ENCODE results near the gene NELFCD.
"Not testable (repeated sequence)": the region's sequence is repeated elsewhere in the genome, so short reads cannot be mapped to it uniquely, and the experiment has no call there.

NELFCD gene

GRCh38 chr20:58945965-58946631 lies 35.0 kb upstream of the NELFCD start:
- TF ChIP-seq, protein P1, sequence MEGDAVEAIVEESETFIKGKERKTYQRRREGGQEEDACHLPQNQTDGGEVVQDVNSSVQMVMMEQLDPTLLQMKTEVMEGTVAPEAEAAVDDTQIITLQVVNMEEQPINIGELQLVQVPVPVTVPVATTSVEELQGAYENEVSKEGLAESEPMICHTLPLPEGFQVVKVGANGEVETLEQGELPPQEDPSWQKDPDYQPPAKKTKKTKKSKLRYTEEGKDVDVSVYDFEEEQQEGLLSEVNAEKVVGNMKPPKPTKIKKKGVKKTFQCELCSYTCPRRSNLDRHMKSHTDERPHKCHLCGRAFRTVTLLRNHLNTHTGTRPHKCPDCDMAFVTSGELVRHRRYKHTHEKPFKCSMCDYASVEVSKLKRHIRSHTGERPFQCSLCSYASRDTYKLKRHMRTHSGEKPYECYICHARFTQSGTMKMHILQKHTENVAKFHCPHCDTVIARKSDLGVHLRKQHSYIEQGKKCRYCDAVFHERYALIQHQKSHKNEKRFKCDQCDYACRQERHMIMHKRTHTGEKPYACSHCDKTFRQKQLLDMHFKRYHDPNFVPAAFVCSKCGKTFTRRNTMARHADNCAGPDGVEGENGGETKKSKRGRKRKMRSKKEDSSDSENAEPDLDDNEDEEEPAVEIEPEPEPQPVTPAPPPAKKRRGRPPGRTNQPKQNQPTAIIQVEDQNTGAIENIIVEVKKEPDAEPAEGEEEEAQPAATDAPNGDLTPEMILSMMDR (IDR thresholded peaks at IDR 0.05; ENCODE audit: low read depth, low read length), result no peak
- H3K4me3 ChIP-seq (ENCODE audit: low read depth, low read length), result no peak overlapping the region

GRCh38 chr20:58947797-58948388 lies 33.2 kb upstream of the NELFCD start:
- H3K4me3 ChIP-seq (ENCODE audit: low read depth, low read length), result not testable (repeated sequence)

GRCh38 chr20:58950603-58951002 lies 30.5 kb upstream of the NELFCD start:
- no peak overlapping the region for H3K4me3 ChIP-seq (ENCODE audit: low read depth, low read length)
- TF ChIP-seq, protein P1 (IDR thresholded peaks at IDR 0.05; ENCODE audit: low read depth, low read length), result no peak

DNA sequence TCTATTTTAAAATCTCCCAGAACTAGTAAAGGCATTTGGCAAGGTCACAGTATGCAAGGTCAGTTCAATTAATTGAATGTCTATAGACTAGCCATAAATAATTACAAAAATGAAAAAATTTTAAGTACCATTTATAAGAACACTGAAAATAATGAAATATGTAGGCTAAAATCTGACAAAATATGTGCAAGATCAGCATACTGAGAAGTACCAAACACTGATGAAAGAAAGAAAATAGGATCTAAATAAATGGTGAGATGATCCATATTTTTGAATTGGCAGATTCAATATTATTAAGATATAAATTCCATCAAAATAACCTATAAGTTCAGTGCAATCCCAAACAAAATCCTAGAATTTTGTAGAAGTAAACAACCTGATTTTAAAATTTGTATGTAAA lies 28.0 kb upstream of the NELFCD start:
- no peak overlapping the region for H3K4me3 ChIP-seq (ENCODE audit: low read depth, low read length)
- TF ChIP-seq, protein P1 (IDR thresholded peaks at IDR 0.05; ENCODE audit: low read depth, low read length), result no peak

- no peak overlapping the region for H3K4me3 ChIP-seq (ENCODE audit: low read depth, low read length)
- TF ChIP-seq, protein P1 (IDR thresholded peaks at IDR 0.05; ENCODE audit: low read depth, low read length), result no peak
These were observed 25.0 kb upstream of the NELFCD start for GRCh38 chr20:58956078-58956477.

- no peak overlapping the region for H3K4me3 ChIP-seq (ENCODE audit: low read depth, low read length)
- TF ChIP-seq, protein P1 (IDR thresholded peaks at IDR 0.05; ENCODE audit: low read depth, low read length), result no peak
These were observed 21.4 kb upstream of the NELFCD start for GRCh38 chr20:58959652-58960051.

GRCh38 chr20:58963060-58963584 lies 17.9 kb upstream of the NELFCD start:
- TF ChIP-seq, protein P1 (IDR thresholded peaks at IDR 0.05; ENCODE audit: low read depth, low read length), result no peak
- H3K4me3 ChIP-seq (ENCODE audit: low read depth, low read length), result no peak overlapping the region

GRCh38 chr20:58963922-58964321 lies 17.1 kb upstream of the NELFCD start:
- H3K4me3 ChIP-seq (ENCODE audit: low read depth, low read length), result not testable (repeated sequence)

Data from WI38 (cell line).